Stomach smooth muscle (tissue), 2 donors: ENCODE results near the gene NCOA1.
A peak's percentile ranks its signal among the peaks of the same experiment; 100 is the strongest.
"Not testable (repeated sequence)": the region's sequence is repeated elsewhere in the genome, so short reads cannot be mapped to it uniquely, and the experiment has no call there.

ENCODE experiments used
- H3K27ac ChIP-seq: one replicate; pipeline ENCODE4 v1.7.0; 2013; ENCODE audit warnings: mild to moderate bottlenecking, low read length, inconsistent platforms
- H3K27me3 ChIP-seq, 2 donors: one replicate each; pipeline ENCODE4 v1.7.0; 2013; ENCODE audit warnings: low read length in 2 of 2; ENCODE audit not compliant: insufficient read depth in 2 of 2, control insufficient read depth in 1 of 2
- H3K36me3 ChIP-seq, 2 donors: one replicate each; pipeline ENCODE4 v1.7.0; 2013; ENCODE audit warnings: low read length in 2 of 2; ENCODE audit not compliant: control insufficient read depth in 2 of 2, insufficient read depth in 2 of 2
- H3K4me1 ChIP-seq: one replicate; pipeline ENCODE4 v1.7.0; 2013; ENCODE audit warnings: low read length; ENCODE audit not compliant: control insufficient read depth, insufficient read depth
- H3K4me3 ChIP-seq, 2 donors: one replicate each; pipeline ENCODE4 v1.7.0; 2013; ENCODE audit warnings: low read length in 2 of 2
- H3K9ac ChIP-seq, 2 donors: one replicate each; pipeline ENCODE4 v1.7.0; 2013; ENCODE audit warnings: low read length in 2 of 2, mild to moderate bottlenecking in 1 of 2
- H3K9me3 ChIP-seq, 2 donors: one replicate each; pipeline ENCODE4 v1.7.0; 2013; ENCODE audit warnings: low read length in 2 of 2; ENCODE audit not compliant: control insufficient read depth in 2 of 2
- donor health status: healthy.
- donor health status: Pancreatic carcinoma.

Gene NCOA1

GRCh38 chr2:24787532-24787931 is 296.5 kb downstream of the NCOA1 start:
- Histone ChIP-seq H3K27me3 (no peaks in the 10 kb centered on the region), H3K9ac (no peak overlapping the region), H3K4me1 (no peaks in the 10 kb centered on the region), H3K36me3 (peaks cover 0 to 2% of the 10 kb centered on the region in 2 donors), H3K4me3 (no peak overlapping the region), H3K27ac (no peak overlapping the region), H3K9me3 (no peaks in the 10 kb centered on the region)

GRCh38 chr2:24788816-24789215 is 297.8 kb downstream of the NCOA1 start:
- peaks cover 0 to 2% of the 10 kb centered on the region in 2 donors for H3K36me3 ChIP-seq
- peaks cover 4% of the 10 kb centered on the region for H3K4me1 ChIP-seq
- no peaks in the 10 kb centered on the region for H3K9me3 ChIP-seq
- H3K27ac ChIP-seq: no peak overlapping the region
- H3K9ac ChIP-seq: no peak overlapping the region
- H3K27me3 ChIP-seq: no peaks in the 10 kb centered on the region
- no peak overlapping the region for H3K4me3 ChIP-seq

- H3K9ac ChIP-seq: no peak overlapping the region
- H3K9me3 ChIP-seq: no peaks in the 10 kb centered on the region
- H3K4me1 ChIP-seq: peaks cover 7% of the 10 kb centered on the region
- no peak overlapping the region for H3K4me3 ChIP-seq
- no peaks in the 10 kb centered on the region for H3K27me3 ChIP-seq
- H3K27ac ChIP-seq: no peak overlapping the region
- H3K36me3 ChIP-seq: peaks cover 0 to 2% of the 10 kb centered on the region in 2 donors
Measured at GRCh38 chr2:24791452-24791851, 300.4 kb downstream of the NCOA1 start.

DNA sequence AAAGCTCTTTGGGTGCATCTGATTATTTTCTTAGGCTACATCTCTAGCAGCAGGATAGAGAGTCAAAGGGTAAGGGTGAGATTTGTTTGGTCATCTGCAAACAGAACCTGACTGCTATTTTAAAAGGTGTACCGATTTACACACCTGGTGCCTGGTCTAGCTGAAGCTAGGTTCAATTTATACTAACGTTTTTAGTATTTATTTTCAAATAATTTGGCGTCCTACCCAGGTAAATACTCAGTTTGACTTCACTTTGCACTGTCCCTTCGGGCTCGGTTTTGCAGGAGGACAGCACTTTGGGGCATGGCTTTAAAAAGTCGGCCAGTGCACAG is 301.5 kb downstream of the NCOA1 start:
- Histone ChIP-seq H3K9ac (peak overlapping the region; percentile 91 to 96), H3K27me3 (no peaks in the 10 kb centered on the region), H3K4me3 (peak overlapping the region; percentile 95 to 97), H3K9me3 (no peaks in the 10 kb centered on the region), H3K27ac (peak overlapping the region; percentile 95), H3K4me1 (peaks cover 7% of the 10 kb centered on the region), H3K36me3 (peaks cover 0 to 2% of the 10 kb centered on the region in 2 donors)

- Histone ChIP-seq H3K27ac (peak within 1 kb of the TSS; percentile 95), H3K27me3 (no peaks in the 10 kb centered on the region), H3K9ac (peak within 1 kb of the TSS; percentile 91 to 96), H3K4me1 (peaks cover 7% of the 10 kb centered on the region), H3K4me3 (peak within 1 kb of the TSS; percentile 95 to 97), H3K9me3 (no peaks in the 10 kb centered on the region), H3K36me3 (peaks cover 0 to 2% of the 10 kb centered on the region in 2 donors)
Measured at GRCh38 chr2:24792874-24793760, 302.1 kb downstream of the NCOA1 start, which contains the start of the genes CENPO and PTRHD1. Gene CENPO (plus strand): TSS chr2:24793425. CDS start chr2:24793920, 495 bp downstream. Gene PTRHD1 (minus strand): TSS chr2:24793391. CDS start chr2:24793377, 14 bp downstream.

DNA sequence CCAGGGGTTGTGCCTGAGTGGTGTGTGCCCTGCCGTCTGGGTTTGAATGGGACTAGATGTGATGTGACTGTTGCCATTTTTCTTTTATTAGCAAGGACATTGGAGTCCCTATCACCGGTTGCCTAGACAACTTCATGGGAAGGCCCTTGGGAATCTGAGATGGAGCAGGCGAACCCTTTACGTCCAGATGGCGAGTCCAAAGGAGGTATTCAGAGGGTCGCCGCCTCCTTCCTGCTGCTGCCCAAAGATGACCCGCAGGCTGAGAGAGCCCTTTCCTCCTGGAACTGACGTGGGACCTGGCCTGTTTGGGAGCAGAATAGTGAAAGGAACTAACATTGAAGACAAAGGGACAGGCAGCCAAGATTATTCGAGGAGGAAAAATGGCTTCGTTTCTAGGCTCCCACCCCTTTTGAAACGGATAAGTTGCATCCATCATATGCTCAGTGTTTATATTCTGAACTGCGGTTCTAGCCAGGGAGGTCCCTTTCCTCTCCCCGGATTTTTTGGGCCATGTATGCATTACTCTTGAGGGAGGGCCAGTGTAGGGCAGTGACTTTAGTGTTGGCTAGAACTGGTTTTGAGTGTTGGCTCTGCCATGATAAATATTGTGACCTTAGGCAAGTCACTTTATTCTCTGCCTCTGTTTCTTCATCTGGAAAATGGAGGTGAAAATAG is 302.8 kb downstream of the NCOA1 start:
- peaks cover 7% of the 10 kb centered on the region for H3K4me1 ChIP-seq
- no peak overlapping the region for H3K27ac ChIP-seq
- H3K9ac ChIP-seq: peak overlapping the region in 1 of 2 donors; percentile 96

GRCh38 chr2:24797644-24798043 is 306.6 kb downstream of the NCOA1 start:
- Histone ChIP-seq H3K36me3 (no peaks in the 10 kb centered on the region), H3K27me3 (no peaks in the 10 kb centered on the region), H3K9me3 (no peaks in the 10 kb centered on the region), H3K4me1 (peaks cover 7% of the 10 kb centered on the region), H3K9ac (no peak overlapping the region), H3K27ac (no peak overlapping the region), H3K4me3 (no peak overlapping the region)

More for the DNA sequence above, 302.8 kb downstream of the NCOA1 start:
- no peaks in the 10 kb centered on the region for H3K9me3 ChIP-seq
- H3K4me3 ChIP-seq: peak overlapping the region; percentile 95 to 97
- no peaks in the 10 kb centered on the region for H3K27me3 ChIP-seq
- peaks cover 0 to 2% of the 10 kb centered on the region in 2 donors for H3K36me3 ChIP-seq

DNA sequence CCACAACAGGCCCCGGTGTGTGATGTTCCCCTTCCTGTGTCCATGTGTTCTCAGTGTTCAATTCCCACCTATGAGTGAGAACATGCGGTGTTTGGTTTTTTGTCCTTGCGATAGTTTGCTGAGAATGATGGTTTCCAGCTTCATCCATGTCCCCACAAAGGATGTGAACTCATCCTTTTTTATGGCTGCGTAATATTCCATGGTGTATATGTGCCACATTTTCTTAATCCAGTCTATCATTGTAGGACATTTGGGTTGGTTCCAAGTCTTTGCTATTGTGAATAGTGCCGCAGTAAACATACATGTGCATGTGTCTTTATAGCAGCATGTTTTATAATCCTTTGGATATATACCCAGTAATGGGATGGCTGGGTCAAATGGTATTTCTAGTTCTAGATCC is 309.4 kb downstream of the NCOA1 start:
- H3K4me3 ChIP-seq, H3K27ac ChIP-seq, H3K36me3 ChIP-seq, H3K9me3 ChIP-seq, H3K4me1 ChIP-seq, H3K9ac ChIP-seq, H3K27me3 ChIP-seq: not testable (repeated sequence)

- not testable (repeated sequence) for H3K27me3 ChIP-seq, H3K9me3 ChIP-seq, H3K4me3 ChIP-seq, H3K9ac ChIP-seq, H3K27ac ChIP-seq, H3K4me1 ChIP-seq, H3K36me3 ChIP-seq
Measured at GRCh38 chr2:24805811-24806660, 315.0 kb downstream of the NCOA1 start.

DNA sequence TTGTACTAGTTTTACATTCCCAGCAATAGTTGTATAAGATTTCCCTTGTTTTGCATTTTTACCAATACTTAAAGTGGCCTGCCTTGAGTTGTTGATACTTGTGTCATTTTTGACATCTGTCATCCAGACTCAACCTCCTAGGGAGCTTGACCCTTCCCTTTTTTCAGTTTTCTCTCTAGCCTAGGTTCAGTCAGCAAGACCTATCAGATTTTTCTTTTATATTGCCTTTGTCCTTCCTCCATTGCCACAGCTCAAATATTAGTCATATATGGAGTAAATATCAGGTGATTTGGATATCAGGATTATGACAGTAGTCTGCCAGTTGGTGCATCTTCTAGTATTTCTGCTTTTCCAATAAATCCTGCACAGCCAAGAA is 315.6 kb downstream of the NCOA1 start:
- H3K27me3 ChIP-seq: no peaks in the 10 kb centered on the region
- H3K36me3 ChIP-seq: no peaks in the 10 kb centered on the region
- no peak overlapping the region for H3K4me3 ChIP-seq
- no peak overlapping the region for H3K9ac ChIP-seq
- H3K9me3 ChIP-seq: no peaks in the 10 kb centered on the region
- no peaks in the 10 kb centered on the region for H3K4me1 ChIP-seq
- no peak overlapping the region for H3K27ac ChIP-seq
